ENCODE results near the gene CEBPZ.
"Not testable (repeated sequence)": the region's sequence is repeated elsewhere in the genome, so short reads cannot be mapped to it uniquely, and the experiment has no call there.

Gene CEBPZ, protein sequence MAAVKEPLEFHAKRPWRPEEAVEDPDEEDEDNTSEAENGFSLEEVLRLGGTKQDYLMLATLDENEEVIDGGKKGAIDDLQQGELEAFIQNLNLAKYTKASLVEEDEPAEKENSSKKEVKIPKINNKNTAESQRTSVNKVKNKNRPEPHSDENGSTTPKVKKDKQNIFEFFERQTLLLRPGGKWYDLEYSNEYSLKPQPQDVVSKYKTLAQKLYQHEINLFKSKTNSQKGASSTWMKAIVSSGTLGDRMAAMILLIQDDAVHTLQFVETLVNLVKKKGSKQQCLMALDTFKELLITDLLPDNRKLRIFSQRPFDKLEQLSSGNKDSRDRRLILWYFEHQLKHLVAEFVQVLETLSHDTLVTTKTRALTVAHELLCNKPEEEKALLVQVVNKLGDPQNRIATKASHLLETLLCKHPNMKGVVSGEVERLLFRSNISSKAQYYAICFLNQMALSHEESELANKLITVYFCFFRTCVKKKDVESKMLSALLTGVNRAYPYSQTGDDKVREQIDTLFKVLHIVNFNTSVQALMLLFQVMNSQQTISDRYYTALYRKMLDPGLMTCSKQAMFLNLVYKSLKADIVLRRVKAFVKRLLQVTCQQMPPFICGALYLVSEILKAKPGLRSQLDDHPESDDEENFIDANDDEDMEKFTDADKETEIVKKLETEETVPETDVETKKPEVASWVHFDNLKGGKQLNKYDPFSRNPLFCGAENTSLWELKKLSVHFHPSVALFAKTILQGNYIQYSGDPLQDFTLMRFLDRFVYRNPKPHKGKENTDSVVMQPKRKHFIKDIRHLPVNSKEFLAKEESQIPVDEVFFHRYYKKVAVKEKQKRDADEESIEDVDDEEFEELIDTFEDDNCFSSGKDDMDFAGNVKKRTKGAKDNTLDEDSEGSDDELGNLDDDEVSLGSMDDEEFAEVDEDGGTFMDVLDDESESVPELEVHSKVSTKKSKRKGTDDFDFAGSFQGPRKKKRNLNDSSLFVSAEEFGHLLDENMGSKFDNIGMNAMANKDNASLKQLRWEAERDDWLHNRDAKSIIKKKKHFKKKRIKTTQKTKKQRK

DNA sequence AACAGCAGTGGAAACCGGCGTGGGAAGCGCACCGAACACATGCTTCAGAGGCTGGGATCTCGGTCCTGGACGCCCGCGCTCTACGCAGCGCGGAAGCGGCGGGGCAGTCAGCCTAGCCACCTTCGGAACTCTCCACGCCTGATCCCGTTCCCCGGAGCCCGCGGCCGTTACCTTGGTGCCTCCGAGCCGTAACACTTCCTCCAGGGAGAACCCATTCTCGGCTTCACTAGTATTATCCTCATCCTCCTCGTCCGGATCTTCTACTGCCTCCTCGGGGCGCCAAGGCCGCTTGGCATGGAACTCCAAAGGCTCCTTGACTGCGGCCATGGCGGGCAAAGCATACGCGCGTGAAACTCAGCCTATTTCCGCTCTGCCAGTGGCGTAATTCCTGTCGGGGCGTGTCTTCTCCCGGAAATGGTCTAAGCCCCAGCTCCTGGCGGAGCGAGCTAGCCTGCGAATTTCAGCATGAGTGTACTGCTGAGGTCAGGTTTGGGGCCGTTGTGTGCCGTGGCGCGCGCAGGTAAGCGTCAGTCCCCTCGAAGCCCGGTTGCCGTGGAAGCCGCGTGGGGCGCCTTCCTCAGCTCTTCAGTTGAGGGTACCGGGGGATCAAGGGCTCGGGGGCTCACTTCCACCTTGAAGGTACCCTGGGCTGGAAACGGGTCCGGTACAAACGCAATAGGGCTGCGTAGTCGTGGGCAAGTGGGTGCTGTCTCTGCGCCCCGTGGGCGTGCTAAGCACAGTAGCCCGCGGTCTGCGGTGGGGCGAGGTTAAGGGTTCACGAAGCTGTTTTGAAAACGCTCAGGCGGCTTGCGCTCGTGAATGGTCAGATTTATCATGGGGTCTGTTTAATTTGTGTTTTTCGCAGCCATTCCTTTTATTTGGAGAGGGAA lies at the start of gene CEBPZ, which contains the start of gene NDUFAF7:
Gene CEBPZ (minus strand): TSS at position 356 of the 890 bp plus-strand sequence. CDS start 29 bp downstream, at position 327.
Gene NDUFAF7 (plus strand): TSS at position 418 of the 890 bp plus-strand sequence. CDS start 48 bp downstream, at position 466.
- peak; percentile 86 to 87 for DNase-seq

DNA sequence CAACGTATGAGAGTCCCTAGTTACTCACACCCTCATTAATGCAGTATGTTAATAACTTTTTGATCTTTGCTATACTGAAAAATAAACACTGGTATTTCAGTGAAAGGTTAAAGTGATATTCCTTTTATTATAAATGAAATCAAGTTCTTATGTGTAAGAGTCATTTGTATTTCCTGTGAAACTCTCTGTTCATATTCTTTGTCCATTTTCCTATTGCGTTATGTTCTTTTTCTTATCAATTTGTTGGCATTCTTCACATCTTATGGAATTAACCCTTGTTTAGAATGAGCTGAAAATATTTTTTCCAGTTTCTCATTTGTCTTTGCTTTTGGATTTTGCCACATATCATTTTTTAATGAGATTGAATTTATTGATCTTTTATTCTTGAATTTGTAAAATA lies 44.9 kb upstream of the CEBPZ start:
- DNase-seq = no peak

DNA sequence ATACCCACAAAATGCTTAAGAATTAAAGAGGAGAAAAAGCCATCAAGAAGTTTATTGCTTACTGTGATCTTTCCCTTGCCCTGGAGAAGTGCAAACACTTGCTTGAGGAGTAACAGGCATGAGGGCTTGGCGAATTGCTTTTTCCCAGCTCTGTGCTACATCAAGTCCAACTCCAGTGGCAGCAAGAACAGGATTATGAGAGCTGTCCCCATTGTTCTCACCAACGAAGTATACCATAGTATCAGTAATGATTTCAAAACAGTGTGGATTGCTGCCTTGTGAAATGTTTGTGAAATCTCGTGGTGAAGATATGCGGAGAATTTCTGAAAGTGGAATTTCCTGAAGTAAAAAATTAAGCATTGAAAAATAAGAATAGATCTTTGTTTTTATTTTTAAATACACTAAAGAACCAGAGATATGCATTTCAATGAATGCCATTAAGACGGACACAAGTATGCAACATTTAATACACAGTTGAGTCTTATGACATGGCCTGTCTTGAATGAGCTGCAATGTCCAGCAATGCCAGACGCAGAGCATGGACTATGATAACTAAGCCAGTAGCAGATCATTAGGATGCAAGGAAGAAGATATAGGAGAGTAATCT lies 43.1 kb upstream of the CEBPZ start:
- no peak for DNase-seq

DNA sequence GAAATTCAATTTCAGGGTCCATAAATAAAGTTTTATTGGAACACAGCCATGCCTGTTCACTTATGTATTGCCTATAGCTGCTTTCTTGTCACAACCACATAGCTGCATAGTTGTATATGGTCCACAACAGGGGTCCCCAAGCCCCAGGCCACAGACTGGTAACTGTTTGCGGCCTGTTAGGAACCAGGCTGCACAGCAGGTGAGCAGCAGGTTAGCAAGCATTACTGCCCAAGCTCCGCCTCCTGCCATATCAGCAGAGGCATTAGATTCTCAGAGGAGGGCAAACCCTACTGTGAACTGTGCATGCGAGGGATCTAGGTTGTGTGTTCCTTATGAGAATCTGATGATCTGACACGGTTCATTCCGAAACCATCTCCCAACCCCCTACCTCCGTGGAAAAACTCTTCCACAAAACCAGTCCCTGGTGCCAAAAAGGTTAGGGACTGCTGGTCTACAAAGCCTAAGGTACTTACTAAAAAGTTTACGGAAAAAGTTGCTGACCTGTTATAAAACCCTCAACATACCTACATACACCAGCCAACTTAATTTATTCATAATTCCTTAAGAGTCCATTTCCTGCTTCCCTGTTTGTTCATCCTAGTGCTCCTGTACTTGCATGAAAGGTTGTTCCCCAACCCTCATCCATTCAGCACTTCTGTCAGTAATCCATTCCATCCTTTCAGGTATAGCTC lies 40.1 kb upstream of the CEBPZ start:
- no peak for DNase-seq

DNA sequence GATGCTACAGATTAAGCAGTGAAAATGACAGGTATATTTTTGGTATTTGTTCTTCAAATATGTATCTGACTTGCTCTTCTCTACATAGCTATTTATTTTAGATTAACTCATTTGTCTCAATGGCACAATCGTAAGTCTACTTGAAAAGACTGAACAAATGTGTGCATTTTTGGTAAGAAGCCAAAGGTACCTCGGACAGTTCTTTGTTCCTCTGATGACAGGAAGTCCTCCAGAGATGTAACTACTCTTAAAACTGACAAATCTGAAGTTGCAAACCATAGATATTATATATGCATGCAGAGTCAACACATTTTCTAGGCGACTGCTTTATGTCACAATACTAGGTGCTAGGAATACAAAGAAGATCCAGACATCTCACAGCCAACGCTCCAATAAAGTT lies 36.7 kb upstream of the CEBPZ start:
- no peak for DNase-seq

DNA sequence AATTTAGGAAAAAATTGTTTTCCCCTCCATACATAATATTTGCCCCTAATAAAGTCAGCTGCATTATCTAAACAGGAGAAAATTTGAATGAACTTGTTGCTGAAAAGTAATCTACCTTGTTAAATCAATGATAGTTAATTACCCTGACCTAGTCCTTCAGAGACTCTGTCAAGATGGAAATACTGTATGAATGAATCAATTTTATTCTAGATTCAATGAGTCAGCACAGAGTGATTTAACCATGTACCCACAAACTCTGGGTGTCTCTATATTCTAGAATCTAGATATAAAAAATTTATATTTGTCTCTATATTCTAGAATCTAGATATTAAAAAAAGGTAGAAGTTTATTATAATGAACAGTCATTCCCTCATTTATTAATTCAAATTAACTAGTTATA lies 36.3 kb upstream of the CEBPZ start:
- no peak for DNase-seq

DNA sequence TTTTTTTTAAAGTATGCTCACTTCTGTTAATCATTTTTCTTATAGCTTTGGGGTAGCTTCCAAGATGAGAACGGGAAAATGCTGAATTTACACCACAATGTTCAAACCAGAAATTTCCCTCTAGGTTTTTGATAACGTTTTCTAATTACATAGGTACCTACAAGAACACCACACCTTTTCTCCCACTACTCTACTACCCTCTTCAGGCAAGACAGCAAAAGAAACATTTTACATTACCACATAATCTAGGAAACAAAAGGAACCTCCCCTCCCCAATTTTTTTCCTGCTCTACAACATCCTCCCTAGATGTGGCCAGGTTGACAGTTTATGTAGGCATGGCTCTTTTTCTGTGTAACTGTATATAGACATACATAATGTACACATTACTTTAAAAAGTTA lies 32.4 kb upstream of the CEBPZ start:
- no peak for DNase-seq

DNA sequence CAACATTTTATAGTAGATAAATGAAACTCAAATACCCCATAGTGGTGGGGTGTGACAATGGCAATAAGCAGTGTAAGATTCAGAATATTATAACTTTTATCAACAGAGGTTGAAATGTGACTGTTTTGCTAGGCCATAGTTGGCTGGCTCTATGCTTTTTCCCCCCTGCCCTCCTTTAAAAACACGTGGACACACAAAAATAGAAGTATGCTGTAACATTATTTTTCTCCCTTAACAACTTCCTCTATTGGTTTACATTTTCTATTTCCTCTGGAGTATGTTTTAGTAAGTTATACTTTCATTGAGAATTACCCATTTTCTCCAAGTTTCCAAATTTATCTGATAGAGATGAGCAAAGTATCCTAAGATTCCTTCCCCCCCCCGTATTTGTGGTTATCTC lies 31.1 kb upstream of the CEBPZ start:
- no peak for DNase-seq

DNA sequence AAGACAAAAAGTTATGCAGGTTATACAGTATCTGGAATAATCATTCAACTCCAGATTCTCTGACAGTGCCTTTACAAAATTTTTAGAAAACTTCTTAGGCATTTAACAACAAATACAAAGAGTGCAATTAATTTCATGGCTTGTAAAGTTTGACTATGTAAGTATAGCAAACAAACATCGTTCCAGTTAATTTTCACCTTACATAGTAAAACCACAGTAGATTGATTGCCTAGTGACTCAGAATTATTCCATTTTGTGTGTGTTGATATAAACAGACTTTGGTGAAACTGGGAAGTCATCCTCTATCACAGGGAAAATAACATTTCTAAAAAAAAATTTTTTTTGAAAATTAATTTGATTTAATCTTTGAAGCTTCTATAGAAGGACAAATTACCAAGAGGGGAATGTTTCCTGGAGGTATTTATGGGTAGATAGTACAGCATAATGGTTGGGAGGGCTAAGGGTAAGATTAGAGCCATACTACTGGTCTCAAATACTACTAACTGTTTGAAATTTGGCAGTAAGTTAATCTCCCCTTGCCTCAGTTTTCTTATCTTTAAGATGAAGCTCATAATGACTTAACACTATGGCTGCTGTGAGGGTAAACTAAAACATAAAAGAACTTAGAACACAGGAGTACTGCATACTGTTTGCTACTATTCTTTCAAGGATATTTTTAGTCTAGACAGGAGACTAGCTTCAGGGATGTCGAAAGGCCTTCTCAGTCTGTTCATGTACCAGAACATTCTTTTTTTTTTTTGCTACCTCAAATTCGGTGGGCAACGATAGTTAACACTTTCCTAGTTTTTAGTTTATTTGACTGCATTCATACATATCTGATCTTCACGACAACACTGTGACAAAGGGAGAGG lies 19.7 kb upstream of the CEBPZ start:
- no peak for DNase-seq

DNA sequence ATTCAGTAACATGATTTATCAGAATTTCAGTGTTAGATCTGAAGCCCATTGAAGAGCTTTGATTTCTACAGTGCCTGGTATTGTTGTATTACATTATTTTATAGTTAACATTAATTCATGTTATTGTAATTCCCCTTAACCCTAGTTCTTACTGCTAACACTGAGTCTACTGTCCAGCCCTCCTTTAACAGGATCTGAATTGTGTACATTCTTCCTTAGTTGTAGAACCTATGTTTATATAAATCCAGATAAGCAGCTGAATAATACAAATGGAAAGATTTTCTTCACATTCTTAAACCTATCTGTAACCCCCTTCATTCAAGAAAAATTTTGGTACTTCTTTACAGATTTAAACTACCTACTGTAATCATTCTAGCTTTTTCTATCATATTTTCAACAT lies 14.8 kb upstream of the CEBPZ start:
- DNase-seq = no peak

DNA sequence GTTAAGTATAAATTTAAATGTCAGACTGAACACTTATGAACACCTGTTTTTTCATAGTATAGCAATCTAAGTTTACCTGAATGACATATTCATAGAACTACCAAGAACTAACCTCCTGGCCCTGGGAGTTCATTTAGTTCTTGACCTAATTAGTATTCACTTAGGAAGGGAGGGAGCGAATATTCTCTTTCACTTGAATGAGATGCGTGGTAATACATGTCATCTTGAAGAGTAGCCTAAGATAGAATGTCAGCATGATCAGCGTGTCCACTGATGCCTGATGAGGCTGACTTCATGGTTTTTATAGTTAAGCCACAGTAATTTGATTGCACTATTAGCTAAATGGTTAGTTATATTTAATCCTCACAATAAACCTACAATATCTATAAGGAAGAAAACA lies 13.4 kb upstream of the CEBPZ start:
- DNase-seq = no peak

DNA sequence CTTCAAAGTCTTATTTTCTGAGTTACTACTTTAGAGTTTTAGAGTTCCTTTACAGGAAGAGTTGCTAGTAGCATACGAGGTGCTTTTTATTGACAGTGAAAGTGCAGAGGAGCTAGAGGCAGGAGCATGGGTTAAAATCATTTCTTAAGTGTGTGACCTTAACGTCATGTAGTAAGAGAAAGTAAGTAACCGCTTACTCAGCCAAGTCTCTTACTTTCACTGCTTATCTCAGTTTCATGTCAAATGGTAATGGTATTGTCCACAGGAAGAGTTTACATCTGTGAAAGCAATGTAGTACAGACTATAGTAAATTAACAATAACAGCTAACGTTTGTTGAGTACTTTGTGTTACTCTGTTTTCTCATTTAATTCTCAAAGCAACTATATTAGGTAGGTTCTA lies 12.6 kb upstream of the CEBPZ start:
- no peak for DNase-seq

DNA sequence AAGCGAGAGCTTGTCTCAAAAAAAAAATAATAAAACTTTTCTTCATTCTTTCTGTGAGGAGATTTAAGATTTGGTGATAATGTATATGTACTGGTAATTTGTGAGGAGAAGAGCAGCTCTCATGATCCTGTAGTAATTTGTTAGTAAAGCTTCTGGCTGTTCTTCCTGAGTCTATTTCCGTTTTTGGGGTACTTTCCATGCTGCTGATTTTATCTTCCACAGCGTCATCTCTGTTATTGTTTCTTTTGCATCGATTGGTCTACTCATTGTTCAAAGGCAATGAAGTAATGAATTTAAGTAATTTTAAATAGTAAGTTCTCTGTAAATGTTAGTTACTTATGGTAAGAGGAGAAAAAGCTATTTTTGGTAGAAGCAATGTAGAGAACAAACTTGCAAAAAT lies 12.0 kb upstream of the CEBPZ start:
- no peak for DNase-seq

DNA sequence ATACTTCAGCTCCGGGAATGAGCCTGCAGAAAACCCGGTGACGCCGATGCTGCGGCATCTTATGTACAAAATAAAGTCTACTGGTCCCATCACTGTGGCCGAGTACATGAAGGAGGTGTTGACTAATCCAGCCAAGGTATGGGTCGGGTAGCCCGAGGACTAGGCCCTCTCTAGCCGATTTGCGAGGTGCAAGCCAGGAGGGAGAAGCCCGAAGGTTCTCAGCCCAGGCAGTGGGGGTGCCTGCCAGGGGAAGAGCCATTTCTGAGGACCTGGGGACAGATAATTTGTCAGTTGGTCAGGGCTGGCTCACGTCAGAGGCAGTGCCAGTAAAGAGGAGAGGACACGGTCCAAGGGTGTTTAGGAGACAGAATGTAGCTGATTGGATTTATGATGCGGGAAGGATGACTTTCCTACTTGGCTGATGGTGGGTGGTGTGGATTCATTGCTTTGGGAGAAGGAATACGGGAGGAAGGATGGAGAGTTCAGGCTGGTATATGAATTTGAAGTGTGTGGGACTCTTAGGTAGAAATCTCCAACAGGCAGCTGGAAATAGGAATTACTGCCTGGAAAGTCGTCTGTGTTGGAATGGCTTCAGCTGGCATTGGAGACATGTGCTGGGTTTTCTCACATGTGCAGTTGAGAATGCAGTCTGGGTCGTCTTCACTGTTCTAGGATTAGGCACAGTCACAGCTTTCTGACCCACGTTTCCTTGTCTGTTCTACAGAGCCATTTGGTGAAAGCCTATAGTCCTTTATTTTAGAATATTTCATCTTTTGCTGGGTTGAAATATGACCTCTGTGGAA lies 936 bp upstream of the CEBPZ start:
- peak in 1 of 2 donors; percentile 4 for DNase-seq

DNA sequence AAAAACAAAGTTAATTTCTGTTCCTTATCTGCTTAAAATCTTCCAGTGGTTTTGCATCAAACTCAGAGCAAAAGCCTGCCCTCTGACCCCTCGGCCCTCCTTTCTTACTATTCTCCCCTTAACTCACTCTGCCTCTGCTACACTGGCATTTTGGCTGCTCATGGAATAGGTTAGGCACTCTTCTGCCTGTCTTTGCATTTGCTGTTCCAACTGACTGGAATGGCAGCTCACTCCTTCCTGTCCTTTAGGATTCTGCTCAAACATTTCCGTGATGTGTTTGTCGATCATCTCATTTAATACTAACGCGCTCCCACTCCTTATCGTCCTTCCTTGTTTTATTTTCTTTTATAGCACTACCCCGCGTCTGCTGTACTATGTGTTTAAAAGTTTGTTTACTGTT lies 815 bp downstream of the CEBPZ start:
- no peak for DNase-seq

DNA sequence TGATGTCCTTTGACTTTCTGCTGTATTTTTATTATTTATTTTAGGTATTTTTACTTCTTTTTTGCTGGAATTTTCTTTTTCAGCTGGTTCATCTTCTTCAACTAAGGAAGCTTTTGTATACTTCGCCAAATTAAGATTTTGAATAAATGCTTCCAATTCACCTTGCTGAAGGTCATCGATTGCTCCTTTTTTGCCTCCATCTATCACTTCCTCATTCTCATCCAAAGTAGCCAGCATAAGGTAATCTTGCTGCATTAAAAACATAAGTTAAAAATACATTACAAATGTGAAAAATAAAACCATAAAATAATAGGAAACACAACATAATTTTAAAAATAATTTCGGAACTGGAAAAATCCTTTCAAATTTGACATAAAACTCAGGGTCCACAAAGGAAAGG lies 2.6 kb downstream of the CEBPZ start:
- no peak for DNase-seq

DNA sequence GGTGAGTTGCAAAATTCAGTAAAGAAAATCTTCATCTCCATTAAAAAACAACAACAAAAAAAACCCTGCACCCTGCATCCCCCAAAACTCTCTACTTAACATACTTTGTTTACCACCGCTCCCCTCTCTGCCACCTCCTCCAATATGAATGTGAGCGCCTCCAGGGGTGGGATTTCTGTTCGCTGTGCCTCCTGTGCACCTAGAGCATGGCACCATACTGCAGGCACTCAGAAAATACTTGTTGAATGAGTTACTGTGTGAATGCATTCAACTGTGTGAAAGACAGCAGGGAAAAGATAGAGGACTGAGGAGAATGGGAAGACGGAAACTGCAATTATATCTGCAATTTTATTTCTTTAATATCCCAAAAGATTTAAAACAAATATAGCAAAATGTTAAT lies 4.5 kb downstream of the CEBPZ start:
- no peak for DNase-seq

DNA sequence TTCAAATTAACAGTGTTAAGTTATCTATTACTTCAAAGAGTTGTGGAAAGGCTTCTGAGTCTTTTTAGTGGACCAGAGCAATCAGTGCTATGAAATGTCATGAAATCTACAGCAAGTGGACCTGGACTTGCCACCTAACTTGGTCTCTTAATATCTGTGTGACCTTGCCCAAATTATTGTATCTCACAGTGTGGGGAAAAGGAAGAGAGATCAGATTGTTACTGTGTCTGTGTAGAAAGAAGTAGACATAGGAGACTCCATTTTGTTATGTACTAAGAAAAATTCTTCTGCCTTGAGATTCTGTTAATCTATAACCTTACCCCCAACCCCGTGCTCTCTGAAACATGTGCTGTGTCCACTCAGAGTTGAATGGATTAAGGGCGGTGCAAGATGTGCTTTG lies 6.3 kb downstream of the CEBPZ start:
- not testable (repeated sequence) for DNase-seq

DNA sequence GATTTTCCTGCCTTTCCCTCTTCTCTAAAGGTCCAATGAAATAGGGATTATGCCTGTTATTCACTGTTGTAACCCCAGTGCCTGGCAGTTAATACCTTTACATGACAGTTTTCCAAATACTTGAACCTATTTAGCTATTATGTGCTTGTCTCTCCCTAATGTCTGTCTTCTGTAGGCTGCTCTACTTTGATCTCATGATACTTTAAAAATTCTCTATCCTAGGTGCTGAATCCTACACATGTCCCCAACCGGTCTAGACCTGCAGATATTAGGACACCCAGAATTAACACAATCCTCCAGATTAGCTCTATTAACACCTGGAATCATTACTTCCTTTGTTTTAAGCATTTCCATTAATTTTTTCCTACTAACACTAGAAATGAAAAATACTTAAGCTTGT lies 7.3 kb downstream of the CEBPZ start:
- no peak for DNase-seq

DNA sequence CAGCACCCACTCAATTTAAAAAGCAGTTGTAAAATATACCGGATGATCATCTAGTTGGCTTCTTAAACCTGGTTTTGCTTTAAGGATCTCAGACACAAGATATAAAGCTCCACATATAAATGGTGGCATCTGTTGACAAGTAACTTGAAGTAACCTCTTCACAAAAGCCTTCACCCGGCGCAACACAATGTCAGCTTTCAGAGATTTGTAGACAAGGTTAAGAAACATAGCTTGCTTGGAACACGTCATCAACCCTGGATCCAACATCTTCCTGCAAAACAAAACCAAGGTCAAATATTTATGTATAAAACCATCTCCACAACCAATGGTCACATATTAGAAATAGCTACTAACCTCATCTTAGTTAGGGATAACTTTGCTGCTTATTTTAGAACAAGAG lies 8.3 kb downstream of the CEBPZ start:
- no peak for DNase-seq

All from activated CD4-positive, alpha-beta T cell treated with anti-CD3 and anti-CD28 coated beads for 4 hours (primary cell).